Measurements from ENCODE around the gene ZNF444. TPM values are rescaled to one million over a fixed set of nuclear protein-coding genes. Genes with fewer than 3 reads are reported as not detected.
A peak's percentile ranks its signal among the peaks of the same experiment; 100 is the strongest.
"Not testable (repeated sequence)": the region's sequence is repeated elsewhere in the genome, so short reads cannot be mapped to it uniquely, and the experiment has no call there.

The ZNF444 gene
- total and polyA plus RNA-seq, 9 of the 15 experiments (the other 6 are each of a cell fraction or from before 2014, with no cell fraction given), result 0.39 to 40.0 (median 6.9) TPM

DNA sequence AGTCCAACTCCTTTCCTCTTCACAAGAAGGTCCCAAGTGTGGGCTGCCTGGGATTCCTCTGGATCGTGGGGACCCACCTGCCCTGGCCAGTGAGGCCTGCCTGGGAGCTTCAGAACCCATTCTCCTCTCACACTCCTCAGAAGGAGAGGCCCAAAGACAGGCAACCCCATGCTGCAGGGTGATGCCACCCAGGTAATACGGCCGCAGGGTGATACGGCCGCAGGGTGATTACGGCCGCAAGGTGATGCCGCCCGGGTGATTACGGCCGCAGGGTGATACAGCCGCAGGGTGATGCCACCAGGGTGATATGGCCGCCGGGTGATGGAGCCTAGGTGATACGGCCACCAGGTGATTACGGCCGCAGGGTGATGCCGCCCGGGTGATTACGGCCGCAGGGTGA lies 42.9 kb upstream of the ZNF444 start:
- FAIRE-seq; H4K20me1 ChIP-seq (replicated peaks; ENCODE audit: control insufficient read depth, insufficient read depth, low read length); intact Hi-C loops (cut with micrococcal nuclease); H3K4me3 ChIP-seq; CTCF ChIA-PET (ENCODE audit: low intra/inter-chr PET ratio); H3K4me2 ChIP-seq (ENCODE audit: insufficient read depth, low read length); H3K27ac ChIP-seq (ENCODE audit: extremely low read depth, low read depth, low read length); H3K9me1 ChIP-seq (ENCODE audit: control insufficient read depth, insufficient read depth, low read length); H3K9me3 ChIP-seq (replicated peaks; ENCODE audit: control insufficient read depth, insufficient read depth, low read depth, low read length); in situ Hi-C loops (cut with MboI); H3K27me3 ChIP-seq (ENCODE audit: control insufficient read depth in 2 of 2, insufficient read depth in 2 of 2, low read length in 2 of 2); DNase-seq (ENCODE audit: extremely low read depth in 1 of 4, low spot score in 3 of 4); H2AFZ ChIP-seq (ENCODE audit: low read depth, low read length); BruUV-seq (replicated peaks); POLR2A ChIA-PET; ATAC-seq; H3K9ac ChIP-seq (ENCODE audit: insufficient read depth in 1 of 2, low read depth in 2 of 2, low read length in 2 of 2): not testable (repeated sequence)
- WGBS (ENCODE audit: insufficient coverage, low coverage, missing lambda C conversion rate), result 100% methylated on average over 1 of the region's 21 CpGs
- H3K36me3 ChIP-seq (ENCODE audit: control insufficient read depth, insufficient read depth, low read length), result peaks cover 81% of the 10 kb centered on the region
- peaks cover 0 to 18% of the 10 kb centered on the region in 2 experiments; a peak in 1 of 5 replicates for H3K4me1 ChIP-seq (replicated peaks in 1 of 2; ENCODE audit: control insufficient read depth in 2 of 2, insufficient read depth in 2 of 2, low read length in 2 of 2)
- peaks cover 67% of the 10 kb centered on the region for H3K79me2 ChIP-seq (ENCODE audit: control insufficient read depth, insufficient read depth, low read length)

DNA sequence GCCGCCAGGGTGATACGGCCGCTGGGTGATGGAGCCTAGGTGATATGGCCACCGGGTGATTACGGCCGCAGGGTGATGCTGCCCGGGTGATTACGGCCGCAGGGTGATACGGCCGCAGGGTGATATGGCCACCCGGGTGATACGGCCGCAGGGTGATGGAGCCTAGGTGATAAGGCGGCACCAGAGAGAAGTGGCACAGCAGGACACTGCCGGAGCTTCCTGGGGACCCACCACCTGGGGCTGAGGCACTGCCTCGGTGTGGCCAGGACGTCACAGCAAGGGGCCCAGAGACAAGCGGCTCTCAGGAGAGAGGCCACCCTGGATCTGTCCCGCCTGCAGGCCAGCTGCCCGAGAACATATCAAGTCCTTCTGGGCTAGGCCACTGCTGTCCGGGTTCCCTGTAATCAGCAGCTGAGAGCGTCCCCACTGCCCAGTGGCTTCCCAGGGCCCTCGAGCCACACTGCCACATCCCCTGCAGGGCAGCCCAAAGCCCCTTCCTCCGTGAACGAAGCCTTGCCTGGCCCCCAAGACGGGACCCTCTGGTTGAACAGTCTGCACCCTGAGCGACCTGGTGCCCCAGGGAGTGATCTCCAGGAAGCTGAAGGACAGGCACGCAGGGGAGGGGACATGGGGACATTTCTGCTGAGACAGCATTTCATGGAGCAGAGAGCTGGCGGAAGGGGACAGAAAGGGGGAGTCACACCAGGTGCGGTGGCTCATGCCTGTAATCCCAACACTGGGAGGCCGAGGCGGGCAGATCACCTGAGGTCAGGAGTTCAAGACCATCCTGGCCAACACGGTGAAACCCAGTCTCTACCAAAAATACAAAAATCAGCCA lies 42.1 kb upstream of the ZNF444 start:
- TF ChIP-seq MAFK (IDR thresholded peaks at IDR 0.05; ENCODE audit: low read length) (peak; percentile 64), MAFG (tag; conservative IDR thresholded peaks at IDR 0.05) (peak; percentile 67), SMARCC2 (IDR thresholded peaks at IDR 0.05; ENCODE audit: low read depth) (no peak), ZNF316 (IDR thresholded peaks at IDR 0.05) (peak; percentile 84), C11orf30 (IDR thresholded peaks at IDR 0.05; ENCODE audit: low read depth) (peak; percentile 76), MAFF (IDR thresholded peaks at IDR 0.05; ENCODE audit: low read length) (peak; percentile 54; the same call in 1 of the 2 replicates), RBM22 (IDR thresholded peaks at IDR 0.05; ENCODE audit: low read depth, low read length, poor library complexity, severe bottlenecking) (peak; percentile 37)
- TF ChIP-seq, protein P1, sequence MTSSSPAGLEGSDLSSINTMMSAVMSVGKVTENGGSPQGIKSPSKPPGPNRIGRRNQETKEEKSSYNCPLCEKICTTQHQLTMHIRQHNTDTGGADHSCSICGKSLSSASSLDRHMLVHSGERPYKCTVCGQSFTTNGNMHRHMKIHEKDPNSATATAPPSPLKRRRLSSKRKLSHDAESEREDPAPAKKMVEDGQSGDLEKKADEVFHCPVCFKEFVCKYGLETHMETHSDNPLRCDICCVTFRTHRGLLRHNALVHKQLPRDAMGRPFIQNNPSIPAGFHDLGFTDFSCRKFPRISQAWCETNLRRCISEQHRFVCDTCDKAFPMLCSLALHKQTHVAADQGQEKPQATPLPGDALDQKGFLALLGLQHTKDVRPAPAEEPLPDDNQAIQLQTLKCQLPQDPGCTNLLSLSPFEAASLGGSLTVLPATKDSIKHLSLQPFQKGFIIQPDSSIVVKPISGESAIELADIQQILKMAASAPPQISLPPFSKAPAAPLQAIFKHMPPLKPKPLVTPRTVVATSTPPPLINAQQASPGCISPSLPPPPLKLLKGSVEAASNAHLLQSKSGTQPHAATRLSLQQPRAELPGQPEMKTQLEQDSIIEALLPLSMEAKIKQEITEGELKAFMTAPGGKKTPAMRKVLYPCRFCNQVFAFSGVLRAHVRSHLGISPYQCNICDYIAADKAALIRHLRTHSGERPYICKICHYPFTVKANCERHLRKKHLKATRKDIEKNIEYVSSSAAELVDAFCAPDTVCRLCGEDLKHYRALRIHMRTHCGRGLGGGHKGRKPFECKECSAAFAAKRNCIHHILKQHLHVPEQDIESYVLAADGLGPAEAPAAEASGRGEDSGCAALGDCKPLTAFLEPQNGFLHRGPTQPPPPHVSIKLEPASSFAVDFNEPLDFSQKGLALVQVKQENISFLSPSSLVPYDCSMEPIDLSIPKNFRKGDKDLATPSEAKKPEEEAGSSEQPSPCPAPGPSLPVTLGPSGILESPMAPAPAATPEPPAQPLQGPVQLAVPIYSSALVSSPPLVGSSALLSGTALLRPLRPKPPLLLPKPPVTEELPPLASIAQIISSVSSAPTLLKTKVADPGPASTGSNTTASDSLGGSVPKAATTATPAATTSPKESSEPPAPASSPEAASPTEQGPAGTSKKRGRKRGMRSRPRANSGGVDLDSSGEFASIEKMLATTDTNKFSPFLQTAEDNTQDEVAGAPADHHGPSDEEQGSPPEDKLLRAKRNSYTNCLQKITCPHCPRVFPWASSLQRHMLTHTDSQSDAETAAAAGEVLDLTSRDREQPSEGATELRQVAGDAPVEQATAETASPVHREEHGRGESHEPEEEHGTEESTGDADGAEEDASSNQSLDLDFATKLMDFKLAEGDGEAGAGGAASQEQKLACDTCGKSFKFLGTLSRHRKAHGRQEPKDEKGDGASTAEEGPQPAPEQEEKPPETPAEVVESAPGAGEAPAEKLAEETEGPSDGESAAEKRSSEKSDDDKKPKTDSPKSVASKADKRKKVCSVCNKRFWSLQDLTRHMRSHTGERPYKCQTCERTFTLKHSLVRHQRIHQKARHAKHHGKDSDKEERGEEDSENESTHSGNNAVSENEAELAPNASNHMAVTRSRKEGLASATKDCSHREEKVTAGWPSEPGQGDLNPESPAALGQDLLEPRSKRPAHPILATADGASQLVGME (CRISPR knock-in tag; IDR thresholded peaks at IDR 0.05), result no peak
- TF ChIP-seq, protein P2, sequence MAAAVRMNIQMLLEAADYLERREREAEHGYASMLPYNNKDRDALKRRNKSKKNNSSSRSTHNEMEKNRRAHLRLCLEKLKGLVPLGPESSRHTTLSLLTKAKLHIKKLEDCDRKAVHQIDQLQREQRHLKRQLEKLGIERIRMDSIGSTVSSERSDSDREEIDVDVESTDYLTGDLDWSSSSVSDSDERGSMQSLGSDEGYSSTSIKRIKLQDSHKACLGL (CRISPR knock-in tag; IDR thresholded peaks at IDR 0.05; ENCODE audit: borderline replicate concordance, poor library complexity, severe bottlenecking), result no peak
- Histone ChIP-seq H3K9me3 (replicated peaks; ENCODE audit: control insufficient read depth, insufficient read depth, low read depth, low read length) (peaks cover 2% of the 10 kb centered on the region; the same call in 1 of the 2 replicates), H3K9ac (ENCODE audit: insufficient read depth in 1 of 2, low read depth in 2 of 2, low read length in 2 of 2) (no peak overlapping the region), H3K4me3 (no peak overlapping the region), H3K9me1 (ENCODE audit: control insufficient read depth, insufficient read depth, low read length) (no peaks in the 10 kb centered on the region), H2AFZ (ENCODE audit: low read depth, low read length) (no peak overlapping the region), H3K27me3 (ENCODE audit: control insufficient read depth in 2 of 2, insufficient read depth in 2 of 2, low read length in 2 of 2) (no peaks in the 10 kb centered on the region), H3K79me2 (ENCODE audit: control insufficient read depth, insufficient read depth, low read length) (peaks cover 66% of the 10 kb centered on the region), H3K36me3 (ENCODE audit: control insufficient read depth, insufficient read depth, low read length) (peaks cover 80% of the 10 kb centered on the region), H3K27ac (ENCODE audit: extremely low read depth, low read depth, low read length) (no peak overlapping the region), H3K4me1 (replicated peaks in 1 of 2; ENCODE audit: control insufficient read depth in 2 of 2, insufficient read depth in 2 of 2, low read length in 2 of 2) (peaks cover 0 to 22% of the 10 kb centered on the region in 2 experiments; a peak in 1 of 5 replicates), H4K20me1 (replicated peaks; ENCODE audit: control insufficient read depth, insufficient read depth, low read length) (no peaks in the 10 kb centered on the region), H3K4me2 (ENCODE audit: insufficient read depth, low read length) (no peak overlapping the region)
- FAIRE-seq (no peak), DNase-seq (ENCODE audit: extremely low read depth in 1 of 4, low spot score in 3 of 4) (no peak), ATAC-seq (no peak)
- 98% methylated on average over 20 of the region's 34 CpGs for WGBS (ENCODE audit: insufficient coverage, low coverage, missing lambda C conversion rate)
- ChIA-PET CTCF (ENCODE audit: low intra/inter-chr PET ratio) (no interaction called here), POLR2A (no interaction called here)
- no TSS peak for BruUV-seq (replicated peaks)
- in situ Hi-C loops (cut with MboI), result no loop called here
- intact Hi-C loops (cut with micrococcal nuclease), result no loop called here
